GM21576 (cell line): ENCODE results near the gene CPLX1.
"Not testable (repeated sequence)": the region's sequence is repeated elsewhere in the genome, so short reads cannot be mapped to it uniquely, and the experiment has no call there.

Experiments
- ATAC-seq: cut with Tn5 transposase; IDR thresholded peaks from one replicate; pipeline ENCODE4 v1.9.1; 2021; ENCODE audit warnings: mild to moderate bottlenecking, moderate library complexity; ENCODE audit not compliant: unreplicated experiment

CPLX1 gene

GRCh38 chr4:780716-781492, 45.0 kb downstream of the CPLX1 start:
- no peak for ATAC-seq

GRCh38 chr4:780255-780654, 45.7 kb downstream of the CPLX1 start:
- not testable (repeated sequence) for ATAC-seq

GRCh38 chr4:779555-779954, 46.4 kb downstream of the CPLX1 start:
- no peak for ATAC-seq

GRCh38 chr4:777520-778262, 48.2 kb downstream of the CPLX1 start:
- ATAC-seq, result no peak

GRCh38 chr4:776743-777441, 49.0 kb downstream of the CPLX1 start:
- ATAC-seq, result no peak

GRCh38 chr4:775485-775884, 50.4 kb downstream of the CPLX1 start:
- not testable (repeated sequence) for ATAC-seq

GRCh38 chr4:774419-775092, 51.4 kb downstream of the CPLX1 start:
- ATAC-seq, result not testable (repeated sequence)

- no peak for ATAC-seq
Measured at GRCh38 chr4:773214-773613, 52.7 kb downstream of the CPLX1 start.

- ATAC-seq, result no peak
Measured at GRCh38 chr4:772776-773175, 53.2 kb downstream of the CPLX1 start.

- no peak for ATAC-seq
Measured at GRCh38 chr4:772118-772517, 53.8 kb downstream of the CPLX1 start.

GRCh38 chr4:771464-771863, 54.5 kb downstream of the CPLX1 start:
- no peak for ATAC-seq

GRCh38 chr4:770022-770421, 55.9 kb downstream of the CPLX1 start:
- no peak for ATAC-seq

GRCh38 chr4:769511-769910, 56.4 kb downstream of the CPLX1 start:
- no peak for ATAC-seq

- no peak for ATAC-seq
Measured at GRCh38 chr4:768995-769394, 56.9 kb downstream of the CPLX1 start.

GRCh38 chr4:768076-768475, 57.9 kb downstream of the CPLX1 start:
- ATAC-seq, result no peak

- no peak for ATAC-seq
Measured at GRCh38 chr4:766559-767283, 59.2 kb downstream of the CPLX1 start.

- no peak for ATAC-seq
Measured at GRCh38 chr4:766152-766515, 59.8 kb downstream of the CPLX1 start.

GRCh38 chr4:764405-765169, 61.3 kb downstream of the CPLX1 start:
- no peak for ATAC-seq

GRCh38 chr4:763922-764321, 62.0 kb downstream of the CPLX1 start:
- ATAC-seq, result no peak
